ENCODE data around the gene AMACR.

GRCh38 chr5:34051374-34051980 lies 43.6 kb upstream of the AMACR start:
- no peak for TF ChIP-seq CTCF (IDR thresholded peaks at IDR 0.05 in 2 of 3, conservative IDR thresholded peaks at IDR 0.05 in 1 of 3; ENCODE audit: control insufficient read depth in 2 of 3, extremely low read depth in 1 of 3, insufficient read depth in 1 of 3, low read depth in 3 of 3, low read length in 3 of 3)
- no peak for TF ChIP-seq USF2 (IDR thresholded peaks at IDR 0.05; ENCODE audit: borderline replicate concordance, low read depth, low read length)
- TF ChIP-seq ZNF687 (IDR thresholded peaks at IDR 0.05) = no peak

All from GM12878 (cell line).